Hepatocyte (in vitro differentiated cells): ENCODE data around the gene PPDPF. TPM values are rescaled to one million over a fixed set of nuclear protein-coding genes. Genes with fewer than 3 reads are reported as not detected.

Experiments used
- DNase-seq: peaks from one replicate; pipeline ENCODE4 v3.0.0-alpha.2; 2016; ENCODE audit warnings: low spot score
- H2AFZ ChIP-seq: fragments of 200-600 bp; sonication (generic); 2 replicates; pipeline ENCODE4 v1.6.0; 2016; ENCODE audit warnings: antibody characterized with exemption, mild to moderate bottlenecking
- H3K27ac ChIP-seq: fragments of 200-600 bp; sonication (generic); 2 replicates; pipeline ENCODE4 v1.5.1; 2016; ENCODE audit warnings: mild to moderate bottlenecking
- H3K27me3 ChIP-seq: fragments of 200-600 bp; sonication (generic); 2 replicates; pipeline ENCODE4 v1.6.1; 2016
- H3K36me3 ChIP-seq: fragments of 200-600 bp; sonication (generic); replicated peaks from 2 replicates; pipeline ENCODE4 v1.5.1; 2016; ENCODE audit warnings: low read depth; ENCODE audit not compliant: insufficient read depth
- H3K4me1 ChIP-seq: fragments of 200-600 bp; sonication (generic); 2 replicates; pipeline ENCODE4 v1.5.1; 2016; ENCODE audit warnings: mild to moderate bottlenecking, moderate library complexity; ENCODE audit not compliant: insufficient read depth
- H3K4me2 ChIP-seq: fragments of 200-600 bp; sonication (generic); 2 replicates; pipeline ENCODE4 v1.6.0; 2016
- H3K4me3 ChIP-seq: fragments of 200-600 bp; sonication (generic); 2 replicates; pipeline ENCODE4 v1.5.1; 2016; ENCODE audit warnings: mild to moderate bottlenecking
- H3K79me2 ChIP-seq: fragments of 200-600 bp; sonication (generic); 2 replicates; pipeline ENCODE4 v1.6.0; 2017; ENCODE audit warnings: mild to moderate bottlenecking
- H3K9me2 ChIP-seq: fragments of 200-600 bp; sonication (generic); replicated peaks from 2 replicates; pipeline ENCODE4 v1.6.0; 2017; ENCODE audit warnings: mild to moderate bottlenecking; ENCODE audit not compliant: insufficient read depth
- H3K9me3 ChIP-seq: fragments of 200-600 bp; sonication (generic); 2 replicates; pipeline ENCODE4 v1.5.1; 2016; ENCODE audit warnings: low read depth, mild to moderate bottlenecking
- H4K20me1 ChIP-seq: fragments of 200-600 bp; sonication (generic); 2 replicates; pipeline ENCODE4 v1.6.0; 2016; ENCODE audit warnings: mild to moderate bottlenecking; ENCODE audit not compliant: insufficient read depth, poor library complexity, severe bottlenecking
- CTCF ChIP-seq: fragments of 200-600 bp; sonication (generic); IDR thresholded peaks from 2 replicates; pipeline ENCODE4 v1.5.1; 2016; ENCODE audit warnings: antibody characterized with exemption, mild to moderate bottlenecking; ENCODE audit not compliant: poor library complexity
- EZH2 ChIP-seq: fragments of 200-600 bp; sonication (generic); IDR thresholded peaks from 2 replicates; pipeline ENCODE4 v1.6.1; 2016; ENCODE audit warnings: antibody characterized with exemption, mild to moderate bottlenecking, borderline replicate concordance
- EZH2phosphoT487 ChIP-seq: fragments of 200-600 bp; sonication (generic); IDR thresholded peaks from one replicate; pipeline ENCODE4 v1.6.1; 2018; ENCODE audit warnings: antibody characterized with exemption, mild to moderate bottlenecking, low read depth, moderate library complexity; ENCODE audit not compliant: unreplicated experiment, severe bottlenecking
- WGBS: methylation state at CpG from one replicate; pipeline ENCODE4 v1.1.6; 2016; ENCODE audit warnings: low lambda C conversion rate; ENCODE audit errors: missing lambda C conversion rate; 5-methylcytosine and 5-hydroxymethylcytosine counted together
- polyA plus RNA-seq: library from polyadenylated mRNA; unstranded; fragments of >200 nt; fragmentation: Nextera tagmentation; extraction: Ambion mirVana; gene quantifications from 2 replicates; pipeline ENCODE4 v1.2.1, GENCODE V29; 2016
- total RNA-seq: library from RNA; depleted of rRNA; stranded (reverse); fragments of >200 nt; gene quantifications from 2 replicates; pipeline ENCODE4 v1.2.3, GENCODE V29; 2014

The PPDPF gene
- total and polyA plus RNA-seq, 2 experiments from 2014 or later = 55.1 to 333 TPM

- H3K27me3 ChIP-seq = no peaks in the 10 kb centered on the region
- no peak overlapping the region for H3K4me3 ChIP-seq
- H3K9me2 ChIP-seq = no peaks in the 10 kb centered on the region
- DNase-seq = no peak
- H4K20me1 ChIP-seq = no peaks in the 10 kb centered on the region
- no peaks in the 10 kb centered on the region for H3K9me3 ChIP-seq
- no peaks in the 10 kb centered on the region for H3K4me1 ChIP-seq
- H3K79me2 ChIP-seq = no peaks in the 10 kb centered on the region
- 96% methylated on average over 43 of the region's 61 CpGs for WGBS
- TF ChIP-seq EZH2phosphoT487 = no peak
- no peak for TF ChIP-seq EZH2
- TF ChIP-seq CTCF = no peak
- no peak overlapping the region for H2AFZ ChIP-seq
- H3K36me3 ChIP-seq = no peaks in the 10 kb centered on the region
- H3K27ac ChIP-seq = no peak overlapping the region
- no peak overlapping the region for H3K4me2 ChIP-seq
Observed at GRCh38 chr20:63565021-63565698, 44.6 kb downstream of the PPDPF start.

GRCh38 chr20:63565699-63566335 is 45.3 kb downstream of the PPDPF start:
- no peaks in the 10 kb centered on the region for H4K20me1 ChIP-seq
- H3K4me1 ChIP-seq = no peaks in the 10 kb centered on the region

GRCh38 chr20:63566395-63567135 is 46.0 kb downstream of the PPDPF start:
- Histone ChIP-seq H3K27me3 (no peaks in the 10 kb centered on the region), H3K36me3 (no peaks in the 10 kb centered on the region), H3K4me1 (no peaks in the 10 kb centered on the region), H3K9me2 (no peaks in the 10 kb centered on the region), H4K20me1 (no peaks in the 10 kb centered on the region), H3K27ac (no peak overlapping the region), H3K4me2 (no peak overlapping the region), H3K4me3 (no peak overlapping the region), H3K79me2 (no peaks in the 10 kb centered on the region), H2AFZ (no peak overlapping the region), H3K9me3 (no peaks in the 10 kb centered on the region)
- no peak for TF ChIP-seq CTCF
- no peak for TF ChIP-seq EZH2phosphoT487
- no peak for TF ChIP-seq EZH2
- DNase-seq = no peak
- 95% methylated on average over 42 of the region's 46 CpGs for WGBS

More at GRCh38 chr20:63565699-63566335, 45.3 kb downstream of the PPDPF start:
- Histone ChIP-seq H3K4me2 (no peak overlapping the region), H3K27me3 (no peaks in the 10 kb centered on the region), H2AFZ (no peak overlapping the region), H3K36me3 (no peaks in the 10 kb centered on the region), H3K4me3 (no peak overlapping the region), H3K9me3 (no peaks in the 10 kb centered on the region), H3K79me2 (no peaks in the 10 kb centered on the region), H3K9me2 (no peaks in the 10 kb centered on the region), H3K27ac (no peak overlapping the region)
- WGBS = 97% methylated on average over 42 of the region's 43 CpGs
- no peak for DNase-seq
- TF ChIP-seq CTCF = no peak
- TF ChIP-seq EZH2 = no peak
- TF ChIP-seq EZH2phosphoT487 = no peak
